Lower lobe of right lung (tissue), 2 donors: Measurements from ENCODE around the gene TBC1D14. TPM values are rescaled to one million over a fixed set of nuclear protein-coding genes. Genes with fewer than 3 reads are reported as not detected.

Experiments used
- ATAC-seq, 2 donors: fragments of 200-7000 bp; cut with Tn5 transposase; one replicate each; pipeline ENCODE4 v1.9.1; 2020 to 2022; ENCODE audit warnings: mild to moderate bottlenecking in 2 of 2, moderate library complexity in 2 of 2
- DNase-seq: peaks from one replicate; pipeline ENCODE4 v3.0.0-alpha.2; 2020
- H3K27ac ChIP-seq: fragments of 200-600 bp; one replicate; pipeline ENCODE4 v1.8.0; 2022
- H3K27me3 ChIP-seq: fragments of 200-600 bp; one replicate; pipeline ENCODE4 v1.8.0; 2022; ENCODE audit warnings: low read depth
- H3K36me3 ChIP-seq: fragments of 200-600 bp; one replicate; pipeline ENCODE4 v1.8.0; 2022; ENCODE audit warnings: mild to moderate bottlenecking
- H3K4me1 ChIP-seq: fragments of 200-600 bp; one replicate; pipeline ENCODE4 v1.8.0; 2022
- H3K4me3 ChIP-seq: fragments of 200-600 bp; one replicate; pipeline ENCODE4 v1.8.0; 2022; ENCODE audit warnings: mild to moderate bottlenecking
- H3K9me3 ChIP-seq: fragments of 200-600 bp; one replicate; pipeline ENCODE4 v1.8.0; 2022
- CTCF ChIP-seq: fragments of 200-600 bp; IDR thresholded peaks from one replicate; pipeline ENCODE4 v1.8.0; 2022; ENCODE audit warnings: antibody characterized with exemption, mild to moderate bottlenecking
- intact Hi-C: fragments of 100-400 bp; cut with DNase I; formaldehyde crosslinking; loops from one replicate; pipeline ENCODE4 v1.11.0; 2022
- total RNA-seq: library from RNA; stranded (reverse); fragmentation: NEBNext Ultra II Directional; extraction: Animal tissue kit (Norgen Biotek cat#: 25700); gene quantifications from one replicate; pipeline ENCODE4 v1.2.1, GENCODE V29; 2021
- donor health status: DM: no; HTN: yes; CAD: no; lungs with severe emphysema.

The TBC1D14 gene
- total RNA-seq, 1 donor from 2014 or later, result 60.7 TPM

DNA sequence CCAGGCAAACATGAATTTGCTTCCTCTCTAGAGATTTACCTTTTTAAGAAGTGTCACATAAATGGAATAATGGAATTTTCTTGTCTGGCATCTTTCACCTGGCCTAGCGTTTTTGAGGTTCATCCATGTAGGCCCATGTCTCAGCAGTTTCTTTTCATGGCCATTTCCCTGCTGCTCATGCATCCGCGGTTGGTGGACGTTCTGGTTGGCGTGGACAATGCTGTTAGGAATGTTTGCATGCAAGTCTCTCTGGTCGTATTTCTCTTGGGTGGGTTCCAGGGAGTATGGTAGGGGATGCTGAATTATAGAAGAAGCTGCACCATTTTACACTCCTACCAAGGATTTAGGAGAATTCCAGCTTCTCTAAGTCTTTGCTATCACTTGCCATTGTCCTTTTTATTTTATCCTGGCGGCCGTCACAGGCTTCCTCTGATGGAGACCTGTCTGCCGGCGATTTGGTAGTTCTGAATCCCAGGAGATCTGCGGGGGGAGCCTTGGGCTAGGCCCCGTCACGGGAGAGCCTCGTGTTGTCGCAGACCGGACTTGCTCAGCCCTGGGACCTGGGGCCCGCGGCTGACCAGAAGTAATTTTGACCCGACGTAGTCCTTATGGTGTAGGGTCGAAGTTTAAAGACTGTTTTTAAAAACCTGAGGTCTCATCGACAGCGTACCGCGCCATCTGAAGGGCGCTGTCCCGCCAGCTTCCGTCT lies 76.6 kb downstream of the TBC1D14 start:
- ATAC-seq (peak; percentile 49 to 53), DNase-seq (peak; percentile 64)
- Histone ChIP-seq H3K36me3 (peaks cover 4% of the 10 kb centered on the region), H3K27me3 (no peaks in the 10 kb centered on the region), H3K9me3 (no peaks in the 10 kb centered on the region), H3K4me1 (peaks cover 64% of the 10 kb centered on the region), H3K4me3 (peak overlapping the region; percentile 91), H3K27ac (peak overlapping the region; percentile 86)
- intact Hi-C loops, result no loop called here
- TF ChIP-seq CTCF, result no peak

DNA sequence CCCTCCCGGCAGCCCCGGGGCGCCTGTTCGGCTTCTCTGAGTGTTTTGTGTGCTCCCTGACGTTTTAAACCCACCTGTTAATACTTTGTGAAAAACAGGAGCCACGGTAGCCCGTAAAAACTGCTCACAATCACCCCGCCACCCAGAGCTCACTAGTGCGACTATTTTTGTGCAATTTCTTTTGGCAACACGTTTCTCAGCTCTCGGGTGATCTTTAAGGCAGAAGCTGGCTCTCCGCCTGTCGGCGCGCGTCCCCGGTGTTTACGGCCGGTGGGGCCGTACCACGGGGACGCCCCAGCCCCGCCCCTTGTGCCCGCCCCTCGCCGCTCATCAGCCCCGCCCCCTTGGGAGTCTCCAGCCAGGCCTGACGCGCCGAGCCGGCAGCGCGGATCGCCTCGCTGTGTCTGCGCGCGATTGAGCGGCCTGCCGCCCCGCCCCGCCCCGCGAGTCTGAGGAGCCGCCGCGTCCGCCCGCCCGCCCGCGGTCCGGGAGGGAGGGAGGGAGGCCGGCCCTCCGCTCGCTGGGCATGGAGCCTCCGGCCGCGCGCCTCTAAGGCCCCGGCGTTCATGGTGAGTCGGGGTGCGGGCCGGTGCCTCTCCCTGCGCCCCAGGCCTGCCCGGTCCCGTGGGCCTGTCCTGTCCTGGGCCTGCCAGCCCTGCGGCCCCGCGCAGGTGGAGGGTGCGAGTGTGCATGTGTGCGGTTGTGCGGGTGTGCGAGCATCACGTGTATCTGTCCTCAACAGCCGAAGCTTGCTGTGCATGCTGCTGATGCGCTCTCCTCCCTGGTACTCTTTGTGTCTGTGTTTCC lies 77.4 kb downstream of the TBC1D14 start:
- H3K4me3 ChIP-seq, result peak overlapping the region; percentile 91
- no peak for TF ChIP-seq CTCF
- ATAC-seq (peak; percentile 97 to 98), DNase-seq (peak; percentile 96)
- H3K4me1 ChIP-seq, result peaks cover 71% of the 10 kb centered on the region
- H3K9me3 ChIP-seq, result no peaks in the 10 kb centered on the region
- H3K27me3 ChIP-seq, result no peaks in the 10 kb centered on the region
- intact Hi-C loops, result no loop called here
- H3K36me3 ChIP-seq, result peaks cover 8% of the 10 kb centered on the region
- peak overlapping the region; percentile 86 for H3K27ac ChIP-seq

DNA sequence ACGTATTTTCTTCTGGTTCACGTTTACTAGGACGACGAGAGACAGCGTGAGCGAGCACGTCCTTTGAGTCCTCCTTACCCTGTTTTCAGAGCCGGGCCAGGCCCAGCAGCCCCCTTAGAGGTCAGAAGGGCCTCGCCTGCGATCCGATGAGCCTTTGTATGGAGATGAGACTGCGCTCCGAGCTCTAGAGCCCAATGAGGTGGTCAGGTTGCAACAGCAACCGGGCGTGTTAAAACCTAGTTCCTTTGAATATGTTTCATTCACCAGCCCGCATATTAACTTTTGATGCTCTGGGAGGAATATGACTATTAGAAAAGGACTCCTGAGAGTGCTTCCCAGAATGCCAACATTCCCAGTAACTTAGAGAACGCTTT lies 77.9 kb downstream of the TBC1D14 start:
- H3K27me3 ChIP-seq, result no peaks in the 10 kb centered on the region
- H3K27ac ChIP-seq, result peak overlapping the region; percentile 86
- TF ChIP-seq CTCF, result no peak
- ATAC-seq (peak in 1 of 2 donors; percentile 1), DNase-seq (no peak)
- intact Hi-C loops, result no loop called here
- H3K4me3 ChIP-seq, result peak overlapping the region; percentile 91
- H3K9me3 ChIP-seq, result no peaks in the 10 kb centered on the region
- H3K4me1 ChIP-seq, result peaks cover 76% of the 10 kb centered on the region
- peaks cover 8% of the 10 kb centered on the region for H3K36me3 ChIP-seq

DNA sequence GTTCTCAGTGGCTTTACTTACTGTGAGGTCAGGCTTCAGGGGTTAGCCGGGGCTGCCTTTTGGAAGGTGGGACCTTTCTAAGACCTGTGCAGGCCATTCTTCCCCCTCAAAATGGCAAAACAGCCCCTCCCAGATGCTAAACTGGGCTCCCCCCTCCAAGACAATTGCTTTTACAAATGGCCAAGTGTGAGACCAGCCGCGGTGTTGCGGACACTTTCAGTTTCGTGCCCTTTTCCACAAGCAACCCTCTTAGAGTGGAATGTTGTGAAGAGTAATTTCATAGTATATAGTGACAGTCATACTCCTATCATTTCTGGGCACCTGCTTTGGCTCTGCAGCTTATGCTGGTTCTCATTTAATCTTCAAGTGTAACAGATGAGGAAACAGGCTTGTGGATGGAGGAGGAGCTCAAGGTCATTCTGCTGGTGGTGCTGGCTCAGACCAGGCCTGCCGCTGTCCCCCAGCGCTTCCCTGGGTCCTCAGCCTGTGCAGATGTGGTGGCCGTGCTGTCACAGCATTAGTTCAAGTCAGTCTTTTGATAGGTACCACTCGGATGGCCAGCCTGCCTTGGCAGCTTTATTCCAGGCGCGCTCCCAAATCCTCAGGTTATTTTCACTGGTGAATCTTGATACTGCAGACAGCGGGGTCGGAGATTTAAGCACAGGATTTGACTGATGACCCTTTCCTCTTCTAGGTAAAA lies 78.5 kb downstream of the TBC1D14 start:
- intact Hi-C loops, result no loop called here
- H3K4me3 ChIP-seq, result peak overlapping the region; percentile 91
- ATAC-seq, result no peak
- DNase-seq, result no peak
- peaks cover 8% of the 10 kb centered on the region for H3K36me3 ChIP-seq
- H3K27me3 ChIP-seq, result no peaks in the 10 kb centered on the region
- H3K4me1 ChIP-seq, result peaks cover 76% of the 10 kb centered on the region
- peak overlapping the region; percentile 86 for H3K27ac ChIP-seq
- TF ChIP-seq CTCF, result no peak
- H3K9me3 ChIP-seq, result no peaks in the 10 kb centered on the region

DNA sequence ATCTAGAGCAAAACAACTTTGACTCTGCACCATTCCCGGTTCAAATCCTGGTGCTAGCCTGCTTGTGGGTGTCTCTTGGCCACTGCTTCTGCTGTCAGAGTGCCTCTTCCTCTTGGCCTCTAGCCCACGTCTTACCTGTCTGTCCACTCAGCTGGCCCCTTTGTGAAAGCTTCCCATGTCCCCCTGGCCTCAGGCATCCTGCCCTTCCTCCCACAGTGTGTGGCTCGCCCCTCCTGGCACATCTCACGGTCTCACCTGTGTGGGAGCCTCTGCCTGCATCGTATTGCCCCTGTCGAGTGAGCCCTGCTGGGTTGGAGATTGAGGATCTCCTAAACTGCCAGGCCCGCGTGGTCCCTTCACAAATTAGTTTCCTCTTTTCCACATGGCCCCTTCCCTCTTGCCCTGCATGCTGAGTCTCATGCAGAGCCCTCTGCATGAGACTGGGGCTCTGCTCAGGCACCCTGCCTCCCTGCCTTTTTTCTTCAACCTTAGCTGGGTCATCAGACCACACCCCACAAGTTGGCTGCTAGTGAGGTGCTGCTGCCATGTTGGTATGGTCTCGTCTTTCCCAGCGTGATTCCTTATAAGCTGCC lies 79.8 kb downstream of the TBC1D14 start:
- no peaks in the 10 kb centered on the region for H3K27me3 ChIP-seq
- no peaks in the 10 kb centered on the region for H3K9me3 ChIP-seq
- H3K4me3 ChIP-seq, result no peak overlapping the region
- no peak for TF ChIP-seq CTCF
- ATAC-seq, result no peak
- peaks cover 14% of the 10 kb centered on the region for H3K36me3 ChIP-seq
- DNase-seq, result no peak
- intact Hi-C loops, result no loop called here
- H3K27ac ChIP-seq, result no peak overlapping the region
- H3K4me1 ChIP-seq, result peaks cover 72% of the 10 kb centered on the region
